Measurements from ENCODE around the gene BOLA2B. TPM values are rescaled to one million over a fixed set of nuclear protein-coding genes. Genes with fewer than 3 reads are reported as not detected.
"Not testable (repeated sequence)": the region's sequence is repeated elsewhere in the genome, so short reads cannot be mapped to it uniquely, and the experiment has no call there.

Gene BOLA2B
- total RNA-seq, 2 donors from 2014 or later = 71.4 to 84.6 TPM

GRCh38 chr16:30185683-30186421, 7.6 kb downstream of the BOLA2B start:
- DNase-seq = peak; percentile 55
- peak; percentile 20 to 29 for ATAC-seq
- intact Hi-C loops (cut with DNase I) = no loop called here

GRCh38 chr16:30184891-30185682, 8.4 kb downstream of the BOLA2B start:
- intact Hi-C loops (cut with DNase I) = no loop called here
- no peak for ATAC-seq
- DNase-seq = peak; percentile 29

- intact Hi-C loops (cut with DNase I) = no loop called here
- ATAC-seq (peak; percentile 3 to 14), DNase-seq (peak; percentile 45)
Observed at GRCh38 chr16:30184096-30184890, 9.2 kb downstream of the BOLA2B start.

GRCh38 chr16:30183233-30184095, 10.0 kb downstream of the BOLA2B start, which contains the start of gene CORO1A:
Gene CORO1A, plus strand, starts transcription at chr16:30183602. Its CDS starts 1,608 bp downstream, at chr16:30185210.
- ATAC-seq = peak; percentile 81 to 90
- intact Hi-C loops (cut with DNase I) = no loop called here
- DNase-seq = peak; percentile 86

- intact Hi-C loops (cut with DNase I) = no loop called here
- no peak for ATAC-seq
- no peak for DNase-seq
Observed at GRCh38 chr16:30180741-30181140, 12.7 kb downstream of the BOLA2B start.

- no peak for ATAC-seq
- intact Hi-C loops (cut with DNase I) = no loop called here
- no peak for DNase-seq
Observed at GRCh38 chr16:30179931-30180330, 13.5 kb downstream of the BOLA2B start.

GRCh38 chr16:30179195-30179594, 14.3 kb downstream of the BOLA2B start:
- no peak for DNase-seq
- ATAC-seq = no peak

GRCh38 chr16:30176876-30177275, 16.6 kb downstream of the BOLA2B start:
- ATAC-seq; intact Hi-C loops (cut with DNase I); DNase-seq: not testable (repeated sequence)

More at GRCh38 chr16:30179195-30179594, 14.3 kb downstream of the BOLA2B start:
- intact Hi-C loops (cut with DNase I) = no loop called here

GRCh38 chr16:30173054-30173453, 20.4 kb downstream of the BOLA2B start:
- DNase-seq (no peak), ATAC-seq (no peak)
- intact Hi-C loops (cut with DNase I) = no loop called here

GRCh38 chr16:30170145-30170544, 23.3 kb downstream of the BOLA2B start:
- ATAC-seq; intact Hi-C loops (cut with DNase I); DNase-seq: not testable (repeated sequence)

- DNase-seq, ATAC-seq: not testable (repeated sequence)
- intact Hi-C loops (cut with DNase I) = loop anchor here in 1 of 2 donors (5.0 kb wide), 1 partner anchor 37 kb away; no protein-coding TSS in a partner anchor
Observed at GRCh38 chr16:30169416-30169815, 24.1 kb downstream of the BOLA2B start.

GRCh38 chr16:30168746-30169145, 24.7 kb downstream of the BOLA2B start:
- not testable (repeated sequence) for ATAC-seq, DNase-seq
- intact Hi-C loops (cut with DNase I) = loop anchor here in 1 of 2 donors (5.0 kb wide), 1 partner anchor 36 kb away; no protein-coding TSS in a partner anchor

GRCh38 chr16:30166202-30166902, 27.1 kb downstream of the BOLA2B start:
- peak in 1 of 2 donors; percentile 66 for ATAC-seq
- DNase-seq = no peak
- intact Hi-C loops (cut with DNase I) = loop anchor here in 1 of 2 donors (5.0 kb wide), 1 partner anchor 34 kb away; no protein-coding TSS in a partner anchor

- ATAC-seq (no peak), DNase-seq (no peak)
- intact Hi-C loops (cut with DNase I) = no loop called here
Observed at GRCh38 chr16:30163538-30163937, 29.9 kb downstream of the BOLA2B start.

GRCh38 chr16:30157214-30157613, 36.3 kb downstream of the BOLA2B start:
- intact Hi-C loops (cut with DNase I) = no loop called here
- ATAC-seq = no peak
- DNase-seq = no peak

GRCh38 chr16:30155188-30155587, 38.3 kb downstream of the BOLA2B start:
- no peak for ATAC-seq
- intact Hi-C loops (cut with DNase I) = no loop called here
- no peak for DNase-seq

GRCh38 chr16:30152517-30152916, 40.9 kb downstream of the BOLA2B start:
- intact Hi-C loops (cut with DNase I) = no loop called here
- no peak for DNase-seq
- ATAC-seq = no peak

GRCh38 chr16:30151091-30151490, 42.4 kb downstream of the BOLA2B start:
- DNase-seq = no peak
- intact Hi-C loops (cut with DNase I) = no loop called here
- no peak for ATAC-seq
